ENCODE measurements around the gene DENND4C. TPM values are rescaled to one million over a fixed set of nuclear protein-coding genes. Genes with fewer than 3 reads are reported as not detected.

Gene DENND4C
- total RNA-seq, 1 experiment from 2014 or later: 29.5 TPM

GRCh38 chr9:19252174-19252884 is 21.8 kb downstream of the DENND4C start:
- no TSS peak for BruUV-seq (replicated peaks)
- Histone ChIP-seq H3K4me2 (no peak overlapping the region), H3F3A (ENCODE audit: insufficient read depth, low read depth) (no peaks in the 10 kb centered on the region), H4K20me1 (ENCODE audit: insufficient read depth) (no peaks in the 10 kb centered on the region; the same call in 1 of the 2 replicates), H3K4me1 (replicated peaks; ENCODE audit: insufficient read depth) (no peaks in the 10 kb centered on the region), H3K27ac (no peak overlapping the region), H2AFZ (no peak overlapping the region), H3K27me3 (ENCODE audit: insufficient read depth, low read depth) (no peaks in the 10 kb centered on the region), H3K79me2 (ENCODE audit: low read depth) (peaks cover 36% of the 10 kb centered on the region), H3K9me3 (ENCODE audit: insufficient read depth, low read depth) (no peaks in the 10 kb centered on the region), H3K36me3 (ENCODE audit: low read depth) (no peaks in the 10 kb centered on the region), H3K4me3 (no peak overlapping the region), H3K9me2 (ENCODE audit: insufficient read depth) (no peaks in the 10 kb centered on the region)
- ChIA-PET POLR2A (ENCODE audit: unreplicated experiment) (no interaction called here), CTCF (no interaction called here)
- intact Hi-C loops (cut with micrococcal nuclease; ENCODE audit: unreplicated experiment): no loop called here
- TF ChIP-seq EZH2 (IDR thresholded peaks at IDR 0.05; ENCODE audit: low read depth) (no peak), CTCF (conservative IDR thresholded peaks at IDR 0.05) (no peak)
- DNase-seq: no peak

- H3F3A ChIP-seq (ENCODE audit: insufficient read depth, low read depth): no peaks in the 10 kb centered on the region
- no peak overlapping the region for H3K27ac ChIP-seq
- H3K27me3 ChIP-seq (ENCODE audit: insufficient read depth, low read depth): no peaks in the 10 kb centered on the region
- ChIA-PET CTCF (no interaction called here), POLR2A (ENCODE audit: unreplicated experiment) (no interaction called here)
- H3K4me2 ChIP-seq: no peak overlapping the region
- H3K9me2 ChIP-seq (ENCODE audit: insufficient read depth): no peaks in the 10 kb centered on the region
- no peaks in the 10 kb centered on the region for H3K4me1 ChIP-seq (replicated peaks; ENCODE audit: insufficient read depth)
- H3K36me3 ChIP-seq (ENCODE audit: low read depth): no peaks in the 10 kb centered on the region
- no TSS peak for BruUV-seq (replicated peaks)
- intact Hi-C loops (cut with micrococcal nuclease; ENCODE audit: unreplicated experiment): no loop called here
- H3K4me3 ChIP-seq: no peak overlapping the region
- peaks cover 31% of the 10 kb centered on the region for H3K79me2 ChIP-seq (ENCODE audit: low read depth)
- no peaks in the 10 kb centered on the region for H3K9me3 ChIP-seq (ENCODE audit: insufficient read depth, low read depth)
- H4K20me1 ChIP-seq (ENCODE audit: insufficient read depth): peaks cover 4% of the 10 kb centered on the region; the same call in 1 of the 2 replicates
- TF ChIP-seq EZH2 (IDR thresholded peaks at IDR 0.05; ENCODE audit: low read depth) (no peak), CTCF (conservative IDR thresholded peaks at IDR 0.05) (no peak)
- DNase-seq: no peak
- no peak overlapping the region for H2AFZ ChIP-seq
Observed at GRCh38 chr9:19252885-19253219, 22.4 kb downstream of the DENND4C start.

DNA sequence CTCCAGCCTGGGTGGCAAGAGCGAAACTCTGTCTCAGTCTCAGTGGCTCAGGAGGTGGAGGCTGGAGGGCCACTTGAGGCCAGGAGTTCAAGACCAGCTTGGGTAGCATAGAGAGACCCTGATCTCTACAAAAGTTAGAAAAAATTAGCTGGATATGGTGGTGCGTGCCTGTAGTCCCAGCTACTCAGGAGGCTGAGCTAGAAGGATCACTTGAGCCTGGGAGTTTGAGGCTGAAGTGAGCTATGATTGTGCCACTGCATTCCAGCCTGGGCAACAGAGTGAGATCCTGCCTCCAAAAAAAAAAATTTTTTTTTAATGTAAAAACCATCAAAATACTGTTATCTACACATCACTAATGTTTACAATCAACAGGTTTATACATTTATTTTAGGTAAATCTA is 24.6 kb downstream of the DENND4C start:
- ChIA-PET POLR2A (ENCODE audit: unreplicated experiment) (interaction anchor here (0.6 kb wide), 1 partner anchor 22 kb away, joined by 11 read pairs; no protein-coding TSS in a partner anchor), CTCF (interaction anchor here (0.6 kb wide), 1 partner anchor 170 kb away, joined by 6 read pairs; no protein-coding TSS in a partner anchor)
- no peaks in the 10 kb centered on the region for H3K36me3 ChIP-seq (ENCODE audit: low read depth)
- no peaks in the 10 kb centered on the region for H3F3A ChIP-seq (ENCODE audit: insufficient read depth, low read depth)
- no peaks in the 10 kb centered on the region for H3K27me3 ChIP-seq (ENCODE audit: insufficient read depth, low read depth)
- peaks cover 28% of the 10 kb centered on the region for H3K79me2 ChIP-seq (ENCODE audit: low read depth)
- H3K4me1 ChIP-seq (replicated peaks; ENCODE audit: insufficient read depth): no peaks in the 10 kb centered on the region
- H3K9me2 ChIP-seq (ENCODE audit: insufficient read depth): no peaks in the 10 kb centered on the region
- H3K4me2 ChIP-seq: no peak overlapping the region
- H3K4me3 ChIP-seq: no peak overlapping the region
- H3K9me3 ChIP-seq (ENCODE audit: insufficient read depth, low read depth): no peaks in the 10 kb centered on the region
- intact Hi-C loops (cut with micrococcal nuclease; ENCODE audit: unreplicated experiment): no loop called here
- no peak overlapping the region for H3K27ac ChIP-seq
- TF ChIP-seq CTCF (conservative IDR thresholded peaks at IDR 0.05): no peak
- no peak for TF ChIP-seq EZH2 (IDR thresholded peaks at IDR 0.05; ENCODE audit: low read depth)
- no peak overlapping the region for H2AFZ ChIP-seq
- no peak for DNase-seq
- no TSS peak for BruUV-seq (replicated peaks)
- peaks cover 6% of the 10 kb centered on the region; the same call in 1 of the 2 replicates for H4K20me1 ChIP-seq (ENCODE audit: insufficient read depth)

Data from PC-9 (cell line).